ENCODE measurements around the gene RBBP8NL. TPM values are rescaled to one million over a fixed set of nuclear protein-coding genes. Genes with fewer than 3 reads are reported as not detected.

Gene RBBP8NL
- total RNA-seq, 1 donor from 2014 or later = not detected

GRCh38 chr20:62402456-62403150 lies 24.7 kb downstream of the RBBP8NL start:
- H3K27me3 Mint-ChIP-seq (ENCODE audit: unreplicated experiment) = no peaks in the 10 kb centered on the region
- no peak overlapping the region for H3K4me3 Mint-ChIP-seq (ENCODE audit: unreplicated experiment)
- TF ChIP-seq CTCF (IDR thresholded peaks at IDR 0.05) = no peak
- H3K4me1 Mint-ChIP-seq (ENCODE audit: unreplicated experiment) = peaks cover 10% of the 10 kb centered on the region
- no peaks in the 10 kb centered on the region for H3K36me3 Mint-ChIP-seq (ENCODE audit: unreplicated experiment)
- DNase-seq (ENCODE audit: extremely low spot score, unreplicated experiment) = no peak
- no peak overlapping the region for H3K27ac Mint-ChIP-seq (ENCODE audit: unreplicated experiment)
- no peaks in the 10 kb centered on the region for H3K9me3 Mint-ChIP-seq (ENCODE audit: unreplicated experiment)

GRCh38 chr20:62401331-62401779 lies 26.0 kb downstream of the RBBP8NL start:
- Mint-ChIP-seq H3K4me1 (ENCODE audit: unreplicated experiment) (peaks cover 10% of the 10 kb centered on the region), H3K27me3 (ENCODE audit: unreplicated experiment) (no peaks in the 10 kb centered on the region)

GRCh38 chr20:62400541-62400940 lies 26.8 kb downstream of the RBBP8NL start:
- Mint-ChIP-seq H3K36me3 (ENCODE audit: unreplicated experiment) (no peaks in the 10 kb centered on the region), H3K27ac (ENCODE audit: unreplicated experiment) (no peak overlapping the region), H3K9me3 (ENCODE audit: unreplicated experiment) (no peaks in the 10 kb centered on the region), H3K4me1 (ENCODE audit: unreplicated experiment) (peaks cover 4% of the 10 kb centered on the region), H3K27me3 (ENCODE audit: unreplicated experiment) (no peaks in the 10 kb centered on the region), H3K4me3 (ENCODE audit: unreplicated experiment) (no peak overlapping the region)
- no peak for TF ChIP-seq CTCF (IDR thresholded peaks at IDR 0.05)
- no peak for DNase-seq (ENCODE audit: extremely low spot score, unreplicated experiment)

More at GRCh38 chr20:62401331-62401779, 26.0 kb downstream of the RBBP8NL start:
- Mint-ChIP-seq H3K27ac (ENCODE audit: unreplicated experiment) (no peak overlapping the region), H3K36me3 (ENCODE audit: unreplicated experiment) (no peaks in the 10 kb centered on the region), H3K9me3 (ENCODE audit: unreplicated experiment) (no peaks in the 10 kb centered on the region), H3K4me3 (ENCODE audit: unreplicated experiment) (no peak overlapping the region)
- no peak for TF ChIP-seq CTCF (IDR thresholded peaks at IDR 0.05)
- DNase-seq (ENCODE audit: extremely low spot score, unreplicated experiment) = no peak

- H3K36me3 Mint-ChIP-seq (ENCODE audit: unreplicated experiment) = no peaks in the 10 kb centered on the region
- no peak for DNase-seq (ENCODE audit: extremely low spot score, unreplicated experiment)
- H3K4me3 Mint-ChIP-seq (ENCODE audit: unreplicated experiment) = no peak overlapping the region
- H3K4me1 Mint-ChIP-seq (ENCODE audit: unreplicated experiment) = no peaks in the 10 kb centered on the region
- TF ChIP-seq CTCF (IDR thresholded peaks at IDR 0.05) = no peak
- no peaks in the 10 kb centered on the region for H3K9me3 Mint-ChIP-seq (ENCODE audit: unreplicated experiment)
- no peaks in the 10 kb centered on the region for H3K27me3 Mint-ChIP-seq (ENCODE audit: unreplicated experiment)
- H3K27ac Mint-ChIP-seq (ENCODE audit: unreplicated experiment) = no peak overlapping the region
Observed at GRCh38 chr20:62400021-62400420, 27.3 kb downstream of the RBBP8NL start.

GRCh38 chr20:62398120-62398821 lies 29.1 kb downstream of the RBBP8NL start:
- Mint-ChIP-seq H3K9me3 (ENCODE audit: unreplicated experiment) (no peaks in the 10 kb centered on the region), H3K27me3 (ENCODE audit: unreplicated experiment) (no peaks in the 10 kb centered on the region), H3K36me3 (ENCODE audit: unreplicated experiment) (peaks cover 1% of the 10 kb centered on the region), H3K27ac (ENCODE audit: unreplicated experiment) (no peak overlapping the region), H3K4me1 (ENCODE audit: unreplicated experiment) (no peaks in the 10 kb centered on the region), H3K4me3 (ENCODE audit: unreplicated experiment) (no peak overlapping the region)
- no peak for DNase-seq (ENCODE audit: extremely low spot score, unreplicated experiment)
- TF ChIP-seq CTCF (IDR thresholded peaks at IDR 0.05) = no peak
